ENCODE measurements around the gene MRPS18A. TPM values are rescaled to one million over a fixed set of nuclear protein-coding genes. Genes with fewer than 3 reads are reported as not detected.

MRPS18A gene
- total and polyA plus RNA-seq, 9 of the 15 experiments (the other 6 are each of a cell fraction or from before 2014, with no cell fraction given): 87.5 to 243 (median 125) TPM

DNA sequence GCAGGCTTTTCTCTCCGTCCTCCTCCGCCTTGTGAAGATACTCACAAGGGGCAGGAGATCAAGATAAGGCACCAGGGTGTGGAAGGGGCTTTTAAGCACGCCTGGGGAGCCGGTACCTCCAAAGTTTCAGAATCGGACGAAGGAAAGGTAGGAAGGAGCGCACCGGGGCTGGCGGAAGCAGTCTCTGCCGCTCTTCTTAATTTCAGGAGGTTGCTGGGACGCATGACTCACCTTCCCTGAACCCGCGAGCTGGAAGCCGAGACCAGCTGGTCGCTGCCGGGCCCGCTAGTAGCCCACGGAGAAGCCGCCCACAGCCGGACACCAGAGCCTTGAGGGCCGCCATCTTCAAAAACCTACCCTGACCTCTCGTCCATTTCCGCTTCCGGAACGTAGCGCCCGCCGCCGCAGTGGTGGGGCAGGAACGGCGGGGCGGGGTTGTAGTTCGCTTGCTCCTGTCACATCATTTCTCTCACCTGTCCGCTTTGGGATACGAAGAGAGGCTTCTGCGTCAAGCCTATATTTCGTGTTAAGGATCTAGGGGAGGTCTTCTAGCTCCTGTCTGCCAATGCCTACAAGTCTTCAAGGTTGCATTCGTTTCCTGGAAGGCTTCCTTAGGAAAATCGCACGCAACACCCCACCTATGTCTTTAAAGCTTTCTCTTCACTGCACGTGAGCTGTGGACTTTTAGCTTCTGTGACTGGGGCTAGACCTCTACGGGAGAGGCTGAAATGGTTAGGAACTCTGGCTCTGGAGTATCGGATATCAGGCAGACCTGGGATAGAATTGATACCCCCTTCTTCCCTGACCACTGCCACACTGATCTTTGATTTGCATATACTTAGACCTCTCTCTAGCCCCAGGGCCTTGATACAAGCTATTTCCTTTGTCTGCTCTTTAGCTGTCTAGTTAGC is at the start of gene MRPS18A (continued):
- TF ChIP-seq, protein P1, sequence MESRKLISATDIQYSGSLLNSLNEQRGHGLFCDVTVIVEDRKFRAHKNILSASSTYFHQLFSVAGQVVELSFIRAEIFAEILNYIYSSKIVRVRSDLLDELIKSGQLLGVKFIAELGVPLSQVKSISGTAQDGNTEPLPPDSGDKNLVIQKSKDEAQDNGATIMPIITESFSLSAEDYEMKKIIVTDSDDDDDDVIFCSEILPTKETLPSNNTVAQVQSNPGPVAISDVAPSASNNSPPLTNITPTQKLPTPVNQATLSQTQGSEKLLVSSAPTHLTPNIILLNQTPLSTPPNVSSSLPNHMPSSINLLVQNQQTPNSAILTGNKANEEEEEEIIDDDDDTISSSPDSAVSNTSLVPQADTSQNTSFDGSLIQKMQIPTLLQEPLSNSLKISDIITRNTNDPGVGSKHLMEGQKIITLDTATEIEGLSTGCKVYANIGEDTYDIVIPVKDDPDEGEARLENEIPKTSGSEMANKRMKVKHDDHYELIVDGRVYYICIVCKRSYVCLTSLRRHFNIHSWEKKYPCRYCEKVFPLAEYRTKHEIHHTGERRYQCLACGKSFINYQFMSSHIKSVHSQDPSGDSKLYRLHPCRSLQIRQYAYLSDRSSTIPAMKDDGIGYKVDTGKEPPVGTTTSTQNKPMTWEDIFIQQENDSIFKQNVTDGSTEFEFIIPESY (CRISPR knock-in tag; IDR thresholded peaks at IDR 0.05): no peak
- TF ChIP-seq, protein P2, sequence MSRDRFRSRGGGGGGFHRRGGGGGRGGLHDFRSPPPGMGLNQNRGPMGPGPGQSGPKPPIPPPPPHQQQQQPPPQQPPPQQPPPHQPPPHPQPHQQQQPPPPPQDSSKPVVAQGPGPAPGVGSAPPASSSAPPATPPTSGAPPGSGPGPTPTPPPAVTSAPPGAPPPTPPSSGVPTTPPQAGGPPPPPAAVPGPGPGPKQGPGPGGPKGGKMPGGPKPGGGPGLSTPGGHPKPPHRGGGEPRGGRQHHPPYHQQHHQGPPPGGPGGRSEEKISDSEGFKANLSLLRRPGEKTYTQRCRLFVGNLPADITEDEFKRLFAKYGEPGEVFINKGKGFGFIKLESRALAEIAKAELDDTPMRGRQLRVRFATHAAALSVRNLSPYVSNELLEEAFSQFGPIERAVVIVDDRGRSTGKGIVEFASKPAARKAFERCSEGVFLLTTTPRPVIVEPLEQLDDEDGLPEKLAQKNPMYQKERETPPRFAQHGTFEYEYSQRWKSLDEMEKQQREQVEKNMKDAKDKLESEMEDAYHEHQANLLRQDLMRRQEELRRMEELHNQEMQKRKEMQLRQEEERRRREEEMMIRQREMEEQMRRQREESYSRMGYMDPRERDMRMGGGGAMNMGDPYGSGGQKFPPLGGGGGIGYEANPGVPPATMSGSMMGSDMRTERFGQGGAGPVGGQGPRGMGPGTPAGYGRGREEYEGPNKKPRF (IDR thresholded peaks at IDR 0.05; ENCODE audit: low read depth, low read length): no peak
- no peak for TF ChIP-seq ZNF79 (CRISPR knock-in tag; IDR thresholded peaks at IDR 0.05; ENCODE audit: low read depth)
- TF ChIP-seq ZNF174 (CRISPR knock-in tag; IDR thresholded peaks at IDR 0.05): no peak
- TF ChIP-seq ZNF740 (CRISPR knock-in tag; IDR thresholded peaks at IDR 0.05): 0 out of 2 replicates have a peak, but pooled peaks have one; percentile 29
- no peak for TF ChIP-seq ZNF740 (tag; IDR thresholded peaks at IDR 0.05)
- TF ChIP-seq CEBPG (CRISPR knock-in tag; IDR thresholded peaks at IDR 0.05): no peak; the same call in 1 of the 2 replicates
- no peak for TF ChIP-seq CEBPG (tag; conservative IDR thresholded peaks at IDR 0.05 in 1 of 2, IDR thresholded peaks at IDR 0.05 in 1 of 2)
- TF ChIP-seq MXI1 (IDR thresholded peaks at IDR 0.05; ENCODE audit: low read depth, low read length): no peak
- no peak for TF ChIP-seq ZNF707 (CRISPR knock-in tag; conservative IDR thresholded peaks at IDR 0.05)
- TF ChIP-seq PHB2 (IDR thresholded peaks at IDR 0.05; ENCODE audit: low read depth): no peak
- TF ChIP-seq ZBTB34 (CRISPR knock-in tag; IDR thresholded peaks at IDR 0.05): no peak
- TF ChIP-seq ZSCAN32 (CRISPR knock-in tag; IDR thresholded peaks at IDR 0.05): no peak
- no peak for TF ChIP-seq SMARCA4 (IDR thresholded peaks at IDR 0.05)
- no peak for TF ChIP-seq HDAC3 (IDR thresholded peaks at IDR 0.05; ENCODE audit: borderline replicate concordance, partially characterized antibody)
- no peak for TF ChIP-seq RAD51 (IDR thresholded peaks at IDR 0.05; ENCODE audit: borderline replicate concordance, low read depth)
- no peak for TF ChIP-seq ZNF253 (CRISPR knock-in tag; conservative IDR thresholded peaks at IDR 0.05)
- TF ChIP-seq, protein P3, sequence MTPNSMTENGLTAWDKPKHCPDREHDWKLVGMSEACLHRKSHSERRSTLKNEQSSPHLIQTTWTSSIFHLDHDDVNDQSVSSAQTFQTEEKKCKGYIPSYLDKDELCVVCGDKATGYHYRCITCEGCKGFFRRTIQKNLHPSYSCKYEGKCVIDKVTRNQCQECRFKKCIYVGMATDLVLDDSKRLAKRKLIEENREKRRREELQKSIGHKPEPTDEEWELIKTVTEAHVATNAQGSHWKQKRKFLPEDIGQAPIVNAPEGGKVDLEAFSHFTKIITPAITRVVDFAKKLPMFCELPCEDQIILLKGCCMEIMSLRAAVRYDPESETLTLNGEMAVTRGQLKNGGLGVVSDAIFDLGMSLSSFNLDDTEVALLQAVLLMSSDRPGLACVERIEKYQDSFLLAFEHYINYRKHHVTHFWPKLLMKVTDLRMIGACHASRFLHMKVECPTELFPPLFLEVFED (CRISPR knock-in tag; conservative IDR thresholded peaks at IDR 0.05): no peak
- TF ChIP-seq ZNF668 (CRISPR knock-in tag; IDR thresholded peaks at IDR 0.05): no peak
- peak; percentile 72 for TF ChIP-seq EGR1 (conservative IDR thresholded peaks at IDR 0.05)
